Measurements from ENCODE around the gene RANBP1.

DNA sequence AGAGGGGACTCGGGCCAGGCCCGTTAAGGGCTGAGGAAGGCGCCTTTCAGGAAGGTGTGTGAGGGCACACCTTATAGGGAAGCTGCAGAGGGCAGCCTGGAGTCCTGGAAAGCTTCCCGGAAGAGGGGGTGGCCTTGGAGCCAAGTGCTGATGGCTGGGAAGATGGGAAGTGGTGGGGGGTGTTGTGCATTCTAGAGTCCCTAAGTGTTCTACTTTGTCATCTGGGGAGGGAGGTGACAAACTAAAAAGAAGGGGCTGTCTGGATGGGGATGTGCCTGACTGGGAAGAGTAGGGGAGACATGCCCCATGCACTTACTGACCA lies 22.5 kb downstream of the RANBP1 start:
- TF ChIP-seq BHLHE40 (IDR thresholded peaks at IDR 0.05; ENCODE audit: borderline replicate concordance) (no peak), FOXM1 (IDR thresholded peaks at IDR 0.05; ENCODE audit: borderline replicate concordance) (no peak), L3MBTL2 (conservative IDR thresholded peaks at IDR 0.05) (no peak), TARDBP (IDR thresholded peaks at IDR 0.05) (no peak), ARNT (IDR thresholded peaks at IDR 0.05) (no peak), SP1 (IDR thresholded peaks at IDR 0.05) (no peak), LEF1 (IDR thresholded peaks at IDR 0.05; ENCODE audit: borderline replicate concordance) (no peak), ELF4 (IDR thresholded peaks at IDR 0.05) (no peak), FOXA1 (IDR thresholded peaks at IDR 0.05) (no peak), SUZ12 (IDR thresholded peaks at IDR 0.05) (no peak), FOXK2 (IDR thresholded peaks at IDR 0.05) (no peak)

Data from HEK293T (cell line).